GM18867 (cell line): Measurements from ENCODE around the gene PPP4R1.

Source experiments
- ATAC-seq: cut with Tn5 transposase; IDR thresholded peaks from one replicate; pipeline ENCODE4 v1.9.1; 2021; ENCODE audit warnings: mild to moderate bottlenecking, moderate library complexity; ENCODE audit not compliant: unreplicated experiment

Gene PPP4R1

DNA sequence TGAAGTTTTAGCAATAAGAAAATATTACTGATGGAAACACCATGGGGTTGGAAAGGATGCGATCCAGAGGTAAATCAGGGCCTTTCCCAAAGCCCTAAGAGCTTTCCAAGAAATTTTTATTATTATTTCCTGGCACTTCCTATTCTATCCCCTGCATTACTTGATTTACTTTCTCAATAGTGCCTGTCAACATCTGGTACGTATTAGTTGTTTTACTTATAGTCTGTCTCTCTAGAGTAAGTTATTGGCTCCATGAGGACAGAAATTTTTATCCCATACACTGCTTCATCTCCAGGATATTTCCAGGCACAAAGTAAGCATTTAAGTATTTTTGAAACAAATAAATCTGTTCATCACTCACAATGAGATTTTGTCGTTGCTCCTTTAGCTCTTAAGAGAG is 18.1 kb downstream of the PPP4R1 start:
- no peak for ATAC-seq

DNA sequence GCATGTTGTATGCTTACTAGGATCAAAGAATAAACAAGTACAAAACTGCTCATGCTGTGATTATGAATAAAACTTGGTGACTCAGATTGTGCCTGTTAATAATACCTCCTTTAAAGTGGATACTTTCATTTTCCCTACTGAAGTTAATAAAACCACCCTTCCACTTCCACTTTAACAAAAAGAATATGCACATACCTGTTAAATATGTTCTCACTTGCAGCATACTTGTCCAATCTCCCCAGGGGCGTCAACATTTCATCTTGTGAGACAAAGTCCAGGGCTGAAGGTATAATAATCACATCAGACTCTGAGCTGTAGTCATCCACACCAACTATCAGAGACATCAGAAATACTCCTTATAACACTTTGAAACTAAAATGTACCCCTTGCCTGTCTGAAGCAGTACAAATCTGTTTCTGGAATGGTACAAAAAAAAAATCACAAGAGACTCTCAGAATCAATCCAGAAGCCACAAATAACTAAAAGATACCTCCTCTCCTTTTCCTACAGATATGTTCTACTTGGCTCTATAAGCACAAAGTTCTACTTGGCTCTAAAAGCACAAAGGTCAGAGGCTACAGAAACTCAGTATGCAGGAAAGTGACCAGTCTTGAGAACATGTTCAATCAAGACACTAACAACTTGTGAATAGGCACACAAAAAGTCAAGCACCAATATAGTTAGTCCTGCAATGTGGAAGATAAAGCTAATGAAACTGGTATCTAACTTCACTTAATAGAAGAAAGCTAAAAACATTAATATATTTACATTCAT is 19.3 kb downstream of the PPP4R1 start:
- ATAC-seq: peak; percentile 70

DNA sequence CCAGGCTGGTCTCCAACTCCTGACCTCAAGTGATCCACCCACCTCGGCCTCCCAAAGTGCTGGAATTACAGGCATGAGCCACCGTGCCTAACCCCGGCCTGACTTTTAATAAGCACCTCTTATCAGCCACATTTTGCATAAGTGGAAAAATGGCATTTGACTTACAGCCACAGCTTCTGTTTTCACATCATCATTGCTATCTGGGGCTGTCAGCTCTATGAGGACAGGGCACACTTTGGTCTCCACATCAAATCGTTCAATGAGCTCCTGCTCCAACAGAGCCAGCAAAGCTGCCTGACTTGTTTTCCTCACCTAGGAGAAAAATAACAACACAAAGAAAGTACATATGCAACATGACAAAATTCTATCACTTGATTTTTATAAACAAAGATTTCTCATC is 26.4 kb downstream of the PPP4R1 start:
- ATAC-seq: no peak

DNA sequence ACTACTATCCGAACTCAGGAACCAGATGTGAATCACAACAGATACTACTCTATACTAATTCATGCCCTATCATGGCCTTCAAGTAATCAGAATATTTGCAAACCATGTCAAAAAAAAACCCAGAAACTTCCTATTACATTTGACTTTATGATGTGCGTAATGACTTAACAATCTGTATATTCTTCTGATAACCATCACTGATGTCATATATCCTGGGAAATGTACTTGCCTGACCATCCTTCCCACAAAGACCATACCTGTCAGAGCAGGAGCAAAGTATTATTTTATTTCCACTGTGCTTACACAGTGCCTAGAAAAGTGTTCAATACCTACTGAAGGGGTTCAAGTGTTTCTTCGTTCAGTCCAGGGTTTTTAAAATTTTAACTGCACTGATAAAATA is 27.5 kb downstream of the PPP4R1 start:
- ATAC-seq: no peak

DNA sequence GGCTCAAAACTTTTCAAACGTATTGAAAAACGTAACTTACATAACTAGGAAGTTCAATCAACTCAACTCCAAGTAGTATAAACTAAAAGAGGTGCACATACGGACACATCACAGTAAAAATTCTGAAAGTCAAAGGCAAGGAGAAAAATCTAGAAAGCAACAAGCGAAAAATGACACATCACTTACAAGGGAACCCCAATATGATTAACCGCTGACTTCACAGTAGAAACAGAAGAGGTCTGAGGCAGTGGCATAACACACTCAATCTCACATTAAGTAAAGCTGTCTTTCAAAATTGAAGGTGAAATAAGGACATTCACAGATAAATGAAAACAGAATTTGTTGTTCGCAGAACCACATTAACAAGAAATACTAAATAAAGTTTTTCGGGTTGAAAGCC is 32.7 kb downstream of the PPP4R1 start:
- ATAC-seq: no peak

DNA sequence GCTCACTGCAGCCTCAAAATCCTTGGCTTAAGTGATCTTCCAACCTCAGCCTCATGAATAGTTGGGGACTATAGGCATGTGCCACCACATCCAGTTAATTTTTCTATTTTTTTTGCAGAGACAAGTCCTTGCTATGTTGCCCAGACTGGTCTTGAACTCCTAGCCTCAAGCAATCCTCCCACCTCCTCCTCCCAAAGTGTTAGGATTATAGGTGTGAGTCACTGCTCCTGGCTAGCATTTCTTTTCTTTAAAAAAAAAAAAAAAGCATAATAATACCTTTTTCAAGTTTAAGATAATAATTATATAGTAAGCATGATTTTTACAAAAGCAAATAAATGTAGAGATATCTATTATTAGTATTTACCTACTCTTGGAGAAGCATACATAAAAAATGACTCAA is 36.1 kb downstream of the PPP4R1 start:
- no peak for ATAC-seq

DNA sequence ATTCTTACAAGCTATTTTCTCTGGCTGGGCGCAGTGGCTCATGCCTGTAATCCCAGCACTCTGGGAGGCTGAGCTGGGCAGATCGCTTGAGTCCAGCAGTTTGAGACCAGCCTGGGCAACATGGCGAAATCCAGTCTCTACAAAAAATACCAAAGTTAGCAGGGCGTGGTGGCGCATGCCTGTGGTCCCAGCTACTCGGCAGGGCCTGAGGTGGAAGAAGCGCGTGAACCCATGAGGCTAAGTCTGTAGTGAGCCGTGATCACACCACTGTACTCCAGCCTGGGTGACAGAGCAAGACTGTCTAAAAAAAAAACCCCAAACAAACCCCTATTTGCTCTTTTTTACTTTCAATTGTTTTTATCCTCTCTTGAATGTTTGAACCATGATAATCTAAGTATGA is 37.0 kb downstream of the PPP4R1 start:
- ATAC-seq: no peak

DNA sequence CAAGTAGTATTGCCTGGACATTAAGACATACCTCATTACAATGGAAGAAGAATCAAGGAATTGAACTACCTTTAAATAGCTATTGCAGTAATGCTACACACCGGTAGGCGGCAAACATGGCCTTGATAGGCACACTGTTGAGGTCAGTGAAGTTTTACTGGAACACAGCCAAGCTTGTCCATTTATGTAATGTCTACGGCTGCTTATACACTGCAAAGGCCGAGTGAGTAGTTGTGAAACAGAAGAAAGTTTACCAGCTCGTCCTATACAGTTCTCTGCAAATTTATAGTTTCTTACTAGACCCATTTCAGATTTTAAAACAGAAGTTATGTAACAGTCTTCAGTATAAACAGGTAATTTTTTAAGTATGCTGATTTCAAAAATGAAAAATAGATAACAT is 38.8 kb downstream of the PPP4R1 start:
- no peak for ATAC-seq

DNA sequence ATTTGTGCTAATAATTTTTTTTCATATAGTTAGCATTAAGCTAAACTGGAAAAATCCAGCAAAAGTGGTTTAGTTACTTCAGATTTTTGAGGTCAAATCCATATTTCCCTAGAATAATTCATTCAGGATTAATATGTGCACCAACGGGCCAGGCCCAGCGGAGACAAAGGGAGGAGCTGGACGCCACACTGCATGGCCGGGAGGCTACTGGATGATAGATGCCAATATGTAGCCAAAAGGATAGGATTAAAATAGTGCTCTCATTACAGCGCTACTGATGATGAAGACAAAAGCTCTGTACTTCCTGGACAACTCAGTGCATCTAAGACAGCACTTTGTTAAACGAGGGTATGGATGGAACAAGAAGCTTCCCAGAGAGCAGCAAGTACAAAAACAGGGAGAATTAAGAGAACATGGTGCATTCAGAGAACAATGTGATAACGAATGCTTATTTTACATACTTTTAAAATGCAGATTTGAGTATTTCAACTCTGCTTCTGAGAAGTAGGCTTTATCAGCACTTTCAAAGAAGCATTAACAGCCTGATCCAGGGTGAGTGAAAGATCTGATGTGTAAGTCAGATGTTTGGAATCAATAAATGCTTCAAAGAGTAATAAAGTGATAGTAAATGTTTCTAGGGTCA is 39.8 kb downstream of the PPP4R1 start:
- ATAC-seq: no peak

DNA sequence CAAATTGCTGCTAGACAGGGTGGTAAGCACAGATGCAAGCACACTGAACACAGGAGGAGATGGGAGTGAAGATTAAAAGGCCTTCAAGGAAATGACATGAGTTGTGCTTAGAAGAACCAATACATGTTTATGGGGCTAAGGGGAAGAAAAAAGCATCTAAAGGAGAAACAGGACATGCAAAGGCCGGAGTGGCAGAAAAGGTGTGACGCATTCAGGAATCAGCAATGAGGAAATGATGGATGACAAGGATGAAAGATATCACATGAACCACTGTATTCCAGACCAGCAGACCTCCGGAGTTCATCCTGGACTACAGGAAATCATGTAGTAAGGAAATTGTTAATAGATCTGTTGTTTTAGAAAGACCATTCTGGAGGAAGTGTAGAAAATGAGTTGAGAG is 42.8 kb downstream of the PPP4R1 start:
- no peak for ATAC-seq

DNA sequence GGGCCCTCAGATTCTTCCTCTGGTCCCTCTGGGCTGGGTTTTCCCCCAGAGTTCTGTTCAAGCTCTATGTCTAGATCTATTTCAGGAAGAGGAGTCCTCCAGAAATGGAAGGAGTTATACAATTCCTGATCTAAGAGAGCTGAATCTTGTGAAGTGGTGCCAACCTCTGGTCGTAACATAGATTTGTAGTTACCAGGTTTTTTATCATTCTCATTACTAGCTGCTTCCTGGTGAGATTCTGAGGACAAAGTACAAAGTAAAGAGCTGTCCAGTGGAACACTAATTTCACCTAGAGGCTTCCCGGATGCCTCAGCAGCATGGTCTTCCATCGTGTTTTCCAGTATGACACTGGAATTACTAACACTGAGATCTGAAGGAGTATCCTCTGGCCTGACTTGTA is 44.1 kb downstream of the PPP4R1 start:
- no peak for ATAC-seq

DNA sequence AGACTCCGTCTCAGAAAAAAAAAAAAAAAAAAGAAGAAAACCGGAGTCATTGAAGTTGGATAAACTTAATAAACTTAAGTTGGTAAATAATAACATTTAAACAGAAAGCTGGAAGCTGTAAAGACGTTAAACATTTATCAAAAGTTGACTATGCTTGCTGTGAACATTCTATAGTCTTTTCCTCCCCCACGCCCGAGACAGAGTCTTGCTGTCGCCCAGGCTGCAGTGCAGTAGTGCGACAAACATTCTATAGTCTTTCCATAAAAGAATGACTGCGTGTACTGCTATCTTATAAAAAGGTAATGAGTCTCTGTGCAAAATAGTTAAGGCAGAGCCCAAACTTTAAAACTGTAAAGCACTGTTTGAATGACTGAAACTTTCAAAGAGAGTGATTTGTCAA is 45.2 kb downstream of the PPP4R1 start:
- ATAC-seq: no peak

DNA sequence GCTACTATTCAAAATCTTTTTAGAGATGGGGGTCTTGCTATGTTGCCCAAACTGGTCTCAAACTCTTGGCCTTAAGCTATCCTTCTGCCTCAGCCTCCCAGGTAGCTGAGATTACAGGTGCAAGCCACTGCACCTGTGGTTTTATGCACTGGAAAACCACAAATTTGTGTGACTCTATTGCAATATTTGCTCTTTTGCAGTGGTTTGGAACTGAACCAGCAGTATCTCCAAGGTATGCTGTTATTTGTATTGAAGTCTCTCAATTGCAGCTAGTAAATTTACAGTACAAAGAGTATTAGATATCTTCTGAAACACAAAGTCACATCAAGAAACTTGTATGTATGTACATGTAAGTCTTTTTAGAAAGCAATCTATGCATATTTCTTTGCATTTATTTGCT is 46.2 kb downstream of the PPP4R1 start:
- no peak for ATAC-seq

DNA sequence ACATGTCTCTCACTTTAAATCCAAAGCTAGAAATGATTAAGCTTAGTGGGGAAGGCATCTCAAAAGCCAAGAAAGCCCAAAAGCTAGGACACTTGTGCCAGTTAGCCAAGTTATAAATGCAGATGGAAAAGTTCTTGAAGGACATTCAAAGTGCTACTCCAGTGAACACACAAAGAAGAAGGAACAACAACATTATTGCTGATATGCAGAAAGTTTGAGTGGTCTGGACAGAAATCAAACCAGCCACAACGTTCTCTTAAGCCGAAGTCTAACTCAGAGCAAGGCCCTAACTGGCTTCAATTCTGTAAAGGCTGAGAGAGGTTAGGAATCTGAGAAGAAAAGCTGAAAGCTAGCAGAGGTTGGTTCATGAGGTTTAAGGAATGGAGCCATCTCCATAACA is 49.0 kb downstream of the PPP4R1 start:
- no peak for ATAC-seq

DNA sequence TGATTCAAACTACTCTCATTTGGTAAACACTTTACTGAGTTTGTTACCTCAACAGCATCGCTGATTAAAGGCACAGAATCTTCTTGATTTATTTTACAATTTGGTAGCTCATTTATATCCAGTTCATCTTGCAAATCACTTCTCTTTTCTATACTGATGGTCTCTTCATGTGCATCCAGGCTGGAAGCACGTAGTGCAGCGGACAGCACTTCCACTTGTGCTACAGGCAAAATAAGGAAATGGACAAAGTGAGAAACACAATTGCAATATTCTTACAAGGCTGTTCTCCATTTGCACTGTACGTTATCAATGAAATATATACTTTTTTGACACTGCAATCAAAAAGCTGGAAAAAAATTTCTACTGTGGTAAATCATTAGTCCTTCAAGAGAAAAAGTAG is 51.0 kb downstream of the PPP4R1 start:
- ATAC-seq: no peak

DNA sequence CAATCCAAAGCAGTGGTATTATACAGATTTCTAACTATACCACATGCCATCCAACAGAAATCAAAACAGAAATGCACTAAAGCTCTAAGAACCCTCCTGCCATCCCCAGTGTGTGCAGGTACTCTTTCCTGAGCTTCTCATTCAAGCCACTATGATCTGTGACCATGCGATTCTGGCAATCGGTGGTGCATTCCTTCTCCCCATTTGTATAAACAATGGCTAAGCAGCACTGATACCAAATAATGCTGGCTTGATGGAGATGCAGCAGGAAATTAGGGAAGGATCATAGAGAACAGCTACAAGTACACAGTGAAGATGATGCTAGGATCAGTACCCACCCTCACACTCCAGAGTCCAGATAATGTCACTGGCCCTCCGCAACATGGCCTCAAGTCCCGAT is 51.8 kb downstream of the PPP4R1 start:
- ATAC-seq: no peak

DNA sequence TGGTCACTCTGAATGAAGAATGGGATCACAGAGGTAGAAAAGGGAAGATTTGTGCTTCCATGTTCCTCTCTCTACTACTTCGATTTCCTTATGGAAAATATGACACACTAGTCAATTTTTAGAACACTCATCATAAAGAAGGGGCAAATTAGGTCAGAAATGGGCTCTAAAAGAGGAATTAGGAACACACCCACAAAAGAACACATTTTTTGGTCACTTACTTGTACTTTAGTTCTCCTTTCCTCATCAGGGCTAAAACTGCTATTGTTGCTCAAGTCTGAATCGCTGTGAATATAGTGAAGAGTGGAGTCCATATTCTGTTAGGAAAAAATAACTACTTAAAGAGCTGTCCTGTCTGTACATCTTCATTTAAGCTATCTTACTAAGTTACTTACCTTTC is 52.6 kb downstream of the PPP4R1 start:
- no peak for ATAC-seq

DNA sequence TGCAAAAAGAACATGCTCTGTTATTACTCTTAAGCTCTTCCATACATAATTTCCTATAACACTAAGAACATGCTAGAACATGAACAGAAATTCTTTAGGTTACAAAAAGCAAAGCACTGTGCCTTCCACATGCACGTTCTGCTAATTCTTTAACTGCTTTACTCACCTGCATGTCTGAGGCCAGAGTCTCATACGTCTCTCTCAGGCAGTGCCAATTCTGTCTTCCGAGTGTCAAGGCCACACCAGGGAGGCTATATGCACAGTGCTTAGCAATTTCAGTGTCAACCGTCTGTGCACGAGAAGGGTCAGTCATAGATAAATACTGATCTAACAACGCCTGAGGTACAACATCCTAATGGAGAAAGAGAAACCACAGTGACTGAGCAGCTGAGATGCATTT is 55.1 kb downstream of the PPP4R1 start:
- no peak for ATAC-seq

DNA sequence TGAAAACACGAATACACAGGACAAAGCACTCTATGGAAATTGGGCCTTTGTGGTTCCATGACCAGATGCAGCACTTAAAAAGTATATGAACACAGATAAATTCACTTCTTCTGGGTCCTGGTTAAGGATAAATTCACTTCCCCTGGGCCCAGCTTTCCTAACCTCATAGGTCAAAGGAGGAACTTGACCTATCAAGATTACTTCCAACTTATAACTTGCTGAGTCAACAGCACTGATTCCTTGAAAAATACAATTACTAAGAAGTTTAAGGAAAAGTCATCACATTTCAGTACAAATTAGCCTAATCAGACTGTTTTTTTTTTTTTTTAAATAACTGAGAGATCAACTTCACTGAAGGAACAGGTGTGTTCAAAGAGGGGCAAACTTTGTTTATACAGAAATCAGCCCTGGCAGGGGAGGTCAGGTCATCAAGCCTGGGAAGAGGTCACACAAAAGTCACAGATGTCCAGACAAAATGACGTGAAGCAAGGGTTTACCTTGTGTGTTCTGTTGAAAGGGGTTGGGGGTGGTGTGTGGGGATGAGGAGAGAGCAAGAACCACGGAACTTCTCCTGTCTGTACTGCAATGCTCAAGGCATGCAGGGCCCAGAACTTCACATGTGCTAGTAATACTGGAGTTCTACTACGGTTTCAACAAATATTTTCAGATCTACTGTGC is 55.8 kb downstream of the PPP4R1 start:
- no peak for ATAC-seq

DNA sequence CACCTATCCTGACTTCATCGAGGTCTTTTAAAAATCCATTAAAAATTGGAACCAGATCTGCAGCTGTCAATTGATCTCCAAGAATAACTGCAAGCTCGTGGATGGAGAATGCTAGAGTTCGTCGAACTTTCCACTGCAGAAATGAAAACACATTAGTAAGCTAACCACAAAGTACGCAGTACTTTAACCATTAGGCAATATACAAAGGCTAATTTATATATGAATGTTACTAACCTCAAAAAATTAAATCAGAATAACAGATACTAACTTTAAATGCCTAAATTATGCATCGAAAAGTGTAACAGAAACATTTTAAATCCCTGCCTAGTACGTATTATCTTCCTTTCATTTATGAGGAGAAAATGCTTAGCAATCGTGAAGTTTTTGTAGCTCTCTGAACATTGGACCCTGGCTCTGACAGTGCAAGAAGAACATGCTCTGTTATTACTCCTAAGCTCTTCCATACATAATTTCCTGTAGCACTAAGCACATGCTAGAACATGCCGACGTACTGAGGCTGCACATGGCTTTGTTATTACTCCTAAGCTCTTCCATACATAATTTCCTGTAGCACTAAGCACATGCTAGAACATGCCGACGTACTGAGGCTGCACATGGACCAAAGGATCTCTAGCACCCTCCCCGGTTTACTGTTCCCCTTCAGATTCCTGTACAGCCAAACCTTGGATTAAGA is 57.0 kb downstream of the PPP4R1 start:
- ATAC-seq: no peak

DNA sequence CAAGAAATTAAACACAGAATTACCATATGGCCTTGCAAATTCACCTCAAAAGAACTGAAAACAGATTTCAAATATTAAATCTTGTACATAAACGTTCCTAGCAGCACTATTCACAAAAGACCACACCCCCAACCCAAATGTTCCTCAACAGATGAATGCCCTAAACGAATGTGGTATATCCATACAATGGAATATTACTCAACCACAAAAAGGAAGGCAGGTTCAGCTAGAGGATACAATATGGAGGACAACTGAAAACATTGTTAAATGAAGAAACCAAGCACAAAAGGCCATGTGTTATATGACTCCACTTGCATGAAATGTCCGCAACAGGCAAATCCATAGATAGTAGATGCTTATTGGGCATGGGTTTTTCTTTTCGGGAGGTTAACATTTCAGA is 61.7 kb downstream of the PPP4R1 start:
- no peak for ATAC-seq

DNA sequence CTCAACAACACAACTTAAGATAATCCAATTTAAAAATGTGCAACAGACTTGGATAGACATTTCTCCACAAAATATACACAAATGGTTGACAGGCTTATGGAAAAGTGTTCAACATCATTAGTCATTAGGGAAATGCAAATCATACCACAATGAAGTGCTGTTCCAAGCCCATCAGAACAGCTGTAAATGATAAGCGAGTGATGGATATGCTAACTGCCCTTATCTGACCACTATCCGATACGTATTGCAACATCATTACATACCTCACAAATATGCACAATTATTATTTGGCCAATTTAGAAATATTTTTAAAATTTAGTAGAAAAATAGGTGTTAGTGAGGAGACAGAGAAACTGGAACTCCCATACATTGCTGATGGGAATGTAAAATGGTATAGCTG is 62.2 kb downstream of the PPP4R1 start:
- no peak for ATAC-seq
